Heart left ventricle (tissue), 16 donors: Measurements from ENCODE around the gene PRRX2. TPM values are rescaled to one million over a fixed set of nuclear protein-coding genes. Genes with fewer than 3 reads are reported as not detected.
"Not testable (repeated sequence)": the region's sequence is repeated elsewhere in the genome, so short reads cannot be mapped to it uniquely, and the experiment has no call there.

Source experiments
- ATAC-seq, 4 donors: fragments of 200-7000 bp; cut with Tn5 transposase; one replicate each; pipeline ENCODE4 v1.9.1; 2020 to 2022; ENCODE audit warnings: moderate library complexity in 4 of 4, mild to moderate bottlenecking in 3 of 4, moderate number of reproducible peaks in 1 of 4
- DNase-seq, 5 donors: peaks; one replicate each; pipeline ENCODE4 v3.0.0-alpha.2; 2020
- H3K27ac ChIP-seq, 12 donors: fragments of 200-600 bp; sonication (generic) in 4 of 12; one replicate each; pipeline versions ENCODE4 v1.5.0 to v1.8.0; 2016 to 2022; ENCODE audit warnings: mild to moderate bottlenecking in 2 of 12
- H3K27me3 ChIP-seq, 9 donors: fragments of 200-600 bp; sonication (generic) in 2 of 9; one replicate each; pipeline versions ENCODE4 v1.5.1 to v1.8.0; 2016 to 2022; ENCODE audit warnings: mild to moderate bottlenecking in 3 of 9
- H3K36me3 ChIP-seq, 9 donors: fragments of 200-600 bp; sonication (generic) in 2 of 9; one replicate each; pipeline versions ENCODE4 v1.5.0 to v1.8.0; 2018 to 2022; ENCODE audit warnings: mild to moderate bottlenecking in 2 of 9
- H3K4me1 ChIP-seq, 12 donors: fragments of 200-600 bp; sonication (generic) in 4 of 12; one replicate each; pipeline versions ENCODE4 v1.5.0 to v1.8.0; 2016 to 2022; ENCODE audit warnings: mild to moderate bottlenecking in 3 of 12
- H3K4me3 ChIP-seq, 12 donors: fragments of 200-600 bp; sonication (generic) in 4 of 12; one replicate each; pipeline versions ENCODE4 v1.5.0 to v1.8.0; 2017 to 2022; ENCODE audit warnings: mild to moderate bottlenecking in 9 of 12, moderate library complexity in 4 of 12
- H3K9me3 ChIP-seq, 12 donors: fragments of 200-600 bp; sonication (generic) in 4 of 12; one replicate each; pipeline versions ENCODE4 v1.5.0 to v1.8.0; 2016 to 2022; ENCODE audit warnings: mild to moderate bottlenecking in 1 of 12
- CTCF ChIP-seq, 12 donors: fragments of 200-600 bp; sonication (generic) in 4 of 12; IDR thresholded peaks; one replicate each; pipeline versions ENCODE4 v1.5.0 to v1.8.0; 2018 to 2022; ENCODE audit warnings: antibody characterized with exemption in 12 of 12, mild to moderate bottlenecking in 5 of 12
- POLR2A ChIP-seq, 2 donors: fragments of 450-650 bp; IDR thresholded peaks; one replicate each; pipeline ENCODE4 v1.6.1; 2017; ENCODE audit warnings: antibody characterized with exemption in 2 of 2, mild to moderate bottlenecking in 2 of 2, moderate library complexity in 2 of 2
- WGBS, 4 donors: extraction: QIAGEN DNeasy Blood & Tissue Kit in 2 of 4; methylation state at CpG; one replicate each; pipeline versions ENCODE4 v1.1.5 to v1.1.7; 2013 to 2018; 5-methylcytosine and 5-hydroxymethylcytosine counted together
- intact Hi-C, 10 donors: fragments of 100-400 bp; cut with DNase I; formaldehyde crosslinking; loops; one replicate each; pipeline versions ENCODE4 v1.11.1 to v1.14.2; 2022
- polyA plus RNA-seq, 2 donors: library from polyadenylated mRNA; stranded (reverse); fragments of 200-250 nt; gene quantifications; one replicate each; pipeline ENCODE4 v1.2.3, GENCODE V29; 2013
- total RNA-seq, 9 donors: library from RNA; depleted of rRNA in 2 of 9; stranded (reverse); fragments of >200 nt in 2 of 9; fragmentation: NEBNext Ultra II Directional in 3 of 9; extraction: Animal tissue kit (Norgen Biotek cat#: 25700) in 3 of 9; gene quantifications; one replicate each; pipeline versions ENCODE4 v1.1.0 to v1.2.4, GENCODE V29; 2016 to 2023
- donor health status: ischemic (EF 13 %, LVEDD 7.1; RV severe dilation, severe dysfunction).
- donor health status: healthy with polysubstance abuse.
- donor health status: DM: no; HTN: yes; CAD: no.
- donor health status: DM: no; HTN: no; CAD: no.
- donor health status: ischemic (EF 25% LVEDD 6.9; RV normal size, moderate dysfunction).
- donor health status: ischemic (EF 25% LVEDD 5.7; RV mildly dilated, moderate dysfunction).
- donor health status: healthy.
- donor health status: DM: yes; HTN: yes; CAD: no.
- donor health status: ischemic (EF 35%, LVEDD 5.7; RV mildly dilated, moderate dysfunction).
- donor health status: nonischemic (EF 11% LVEDD 7.7; RV severe dilation, severe dysfunction).
- donor health status: DM: yes; HTN: yes; CAD: no.
- donor health status: PGD.
- donor health status: ischemic (EF 29% LVEDD 5.4; RV normal size, mild dysfunction).
- donor health status: nonischemic (EF 23%, LVEDD 6.1; RV moderate dilation, normal function).

The PRRX2 gene
- total and polyA plus RNA-seq, 11 donors = 0.22 to 1.5 (median 0.75) TPM; not detected in 1

GRCh38 chr9:129633207-129633606 lies 32.2 kb upstream of the PRRX2 start:
- Histone ChIP-seq H3K27me3 (no peaks in the 10 kb centered on the region), H3K27ac (no peak overlapping the region), H3K4me3 (no peak overlapping the region), H3K36me3 (peaks cover 8 to 61% (median 56%) of the 10 kb centered on the region in 9 donors), H3K4me1 (peaks cover 9 to 48% (median 37%) of the 10 kb centered on the region in 12 donors), H3K9me3 (no peaks in the 10 kb centered on the region)
- intact Hi-C loops = no loop called here
- TF ChIP-seq CTCF (IDR thresholded peaks at IDR 0.05) (no peak), POLR2A (IDR thresholded peaks at IDR 0.05) (no peak)
- WGBS, 4 donors = 91 to 95% (median 92%) methylated on average over 4 of the region's 4 CpGs
- ATAC-seq (no peak), DNase-seq (no peak)

- 79 to 90% (median 82%) methylated on average over 8 to 13 of the region's 13 CpGs for WGBS, 4 donors
- ATAC-seq (no peak), DNase-seq (no peak)
- Histone ChIP-seq H3K4me3 (no peak overlapping the region), H3K27me3 (no peaks in the 10 kb centered on the region), H3K27ac (no peak overlapping the region), H3K9me3 (no peaks in the 10 kb centered on the region), H3K4me1 (peaks cover 6 to 42% (median 31%) of the 10 kb centered on the region in 12 donors), H3K36me3 (peaks cover 9 to 67% (median 62%) of the 10 kb centered on the region in 9 donors)
- intact Hi-C loops = no loop called here
- no peak for TF ChIP-seq POLR2A (IDR thresholded peaks at IDR 0.05)
- TF ChIP-seq CTCF (IDR thresholded peaks at IDR 0.05) = no peak
Measured at GRCh38 chr9:129633848-129634247, 31.6 kb upstream of the PRRX2 start.

GRCh38 chr9:129635099-129636065 lies 30.1 kb upstream of the PRRX2 start:
- no peak for TF ChIP-seq CTCF (IDR thresholded peaks at IDR 0.05)
- no peak for TF ChIP-seq POLR2A (IDR thresholded peaks at IDR 0.05)
- no peaks in the 10 kb centered on the region for H3K9me3 ChIP-seq
- H3K36me3 ChIP-seq = peaks cover 9 to 76% (median 68%) of the 10 kb centered on the region in 9 donors
- 79 to 89% (median 86%) methylated on average over 17 to 34 of the region's 34 CpGs for WGBS, 4 donors
- intact Hi-C loops = no loop called here
- H3K4me3 ChIP-seq = no peak overlapping the region
- no peak for DNase-seq
- no peaks in the 10 kb centered on the region for H3K27me3 ChIP-seq
- no peak for ATAC-seq
- H3K27ac ChIP-seq = no peak overlapping the region
- peaks cover 6 to 36% (median 29%) of the 10 kb centered on the region in 12 donors for H3K4me1 ChIP-seq

GRCh38 chr9:129636343-129636742 lies 29.1 kb upstream of the PRRX2 start:
- intact Hi-C loops, ATAC-seq, H3K27me3 ChIP-seq, H3K4me3 ChIP-seq, H3K9me3 ChIP-seq, H3K27ac ChIP-seq: not testable (repeated sequence)
- 89 to 91% (median 90%) methylated on average over 10 of the region's 10 CpGs for WGBS, 4 donors
- peak in 1 of 5 donors; percentile 19 for DNase-seq
- H3K36me3 ChIP-seq = peaks cover 9 to 76% (median 68%) of the 10 kb centered on the region in 9 donors
- H3K4me1 ChIP-seq = peaks cover 6 to 36% (median 29%) of the 10 kb centered on the region in 12 donors
